Hematopoietic multipotent progenitor cell treated with erythropoietin and hydrocortisone succinate and interleukin-3 and kit ligand, for 4 days (in vitro differentiated cells): ENCODE measurements around the gene CTTNBP2.

Experiments used
- DNase-seq: peaks from one replicate; pipeline ENCODE4 v3.0.0-alpha.2; 2015

The CTTNBP2 gene

DNA sequence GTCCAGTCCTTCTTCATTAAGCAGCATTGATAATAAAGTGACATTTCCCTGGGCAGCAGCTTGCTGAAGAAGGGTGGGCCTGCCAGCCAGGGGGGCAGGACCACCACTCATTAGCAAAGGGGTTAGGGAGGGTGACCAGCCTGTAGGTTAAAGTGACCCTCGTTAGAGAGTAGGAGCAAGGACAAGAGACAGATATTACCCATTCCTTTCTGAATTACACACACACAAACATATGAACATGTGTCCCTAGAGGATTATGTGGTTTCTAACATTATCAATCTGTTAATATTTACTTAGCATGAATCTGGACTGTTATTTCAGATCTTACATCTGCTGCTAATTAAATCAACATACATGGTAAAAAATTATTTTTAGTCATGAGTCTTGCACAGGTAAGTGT lies 88.9 kb downstream of the CTTNBP2 start:
- DNase-seq = no peak

DNA sequence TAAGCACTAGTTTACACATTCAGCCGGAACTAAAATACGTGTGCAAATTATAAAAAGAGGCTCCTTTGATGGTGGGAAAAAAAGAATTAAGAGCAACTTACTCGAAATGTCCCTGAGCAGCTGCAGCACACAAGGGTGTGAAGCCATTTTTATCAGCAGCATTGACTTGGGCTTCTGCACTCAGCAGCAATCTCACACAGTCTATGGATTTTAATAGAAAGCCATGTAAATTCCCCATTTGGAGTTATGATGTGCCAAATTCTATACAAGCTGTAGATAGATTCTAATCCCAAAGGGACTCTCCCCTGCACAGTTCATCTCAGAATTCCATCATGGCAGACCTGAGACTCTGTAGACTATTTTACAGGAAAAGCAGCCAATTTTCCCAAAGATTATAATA lies 90.5 kb downstream of the CTTNBP2 start:
- DNase-seq = no peak

DNA sequence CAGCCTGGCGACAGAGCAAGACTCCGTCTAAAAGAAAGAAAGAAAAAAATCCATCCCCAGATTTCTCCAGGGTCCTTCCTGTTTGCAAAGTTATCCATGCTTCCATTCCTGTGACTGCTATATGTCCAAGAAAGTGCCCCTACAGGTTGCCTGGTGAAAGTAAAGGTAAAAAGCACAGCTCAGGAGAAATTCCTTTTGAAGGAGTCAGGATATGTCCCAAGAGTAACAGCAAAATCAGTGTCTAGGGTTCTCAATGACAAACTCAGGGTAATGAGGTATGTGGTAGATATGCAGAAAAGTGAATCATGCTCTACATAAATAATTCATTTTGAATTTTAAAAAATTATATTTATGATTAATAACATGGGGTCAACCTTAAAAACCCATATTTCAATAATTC lies 91.5 kb downstream of the CTTNBP2 start:
- no peak for DNase-seq

DNA sequence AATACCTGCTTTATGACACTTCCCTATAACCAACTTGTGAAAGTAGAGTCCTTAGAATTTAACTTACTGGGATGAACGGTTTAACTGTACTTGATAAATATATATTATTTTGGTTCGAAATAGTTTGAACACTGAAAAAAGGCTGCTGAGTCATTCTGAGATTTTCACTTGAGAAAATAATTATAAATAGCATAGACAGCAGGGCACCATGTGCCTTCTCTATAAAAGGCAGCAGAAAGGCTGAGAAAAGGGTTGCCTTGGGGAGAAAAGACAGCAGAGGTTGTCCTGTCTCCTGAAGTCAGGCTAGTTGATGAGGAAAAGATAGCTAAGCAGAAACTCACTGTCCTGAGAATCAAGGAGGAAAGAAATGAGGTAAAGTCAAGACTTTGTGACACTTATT lies 92.4 kb downstream of the CTTNBP2 start:
- DNase-seq = no peak

DNA sequence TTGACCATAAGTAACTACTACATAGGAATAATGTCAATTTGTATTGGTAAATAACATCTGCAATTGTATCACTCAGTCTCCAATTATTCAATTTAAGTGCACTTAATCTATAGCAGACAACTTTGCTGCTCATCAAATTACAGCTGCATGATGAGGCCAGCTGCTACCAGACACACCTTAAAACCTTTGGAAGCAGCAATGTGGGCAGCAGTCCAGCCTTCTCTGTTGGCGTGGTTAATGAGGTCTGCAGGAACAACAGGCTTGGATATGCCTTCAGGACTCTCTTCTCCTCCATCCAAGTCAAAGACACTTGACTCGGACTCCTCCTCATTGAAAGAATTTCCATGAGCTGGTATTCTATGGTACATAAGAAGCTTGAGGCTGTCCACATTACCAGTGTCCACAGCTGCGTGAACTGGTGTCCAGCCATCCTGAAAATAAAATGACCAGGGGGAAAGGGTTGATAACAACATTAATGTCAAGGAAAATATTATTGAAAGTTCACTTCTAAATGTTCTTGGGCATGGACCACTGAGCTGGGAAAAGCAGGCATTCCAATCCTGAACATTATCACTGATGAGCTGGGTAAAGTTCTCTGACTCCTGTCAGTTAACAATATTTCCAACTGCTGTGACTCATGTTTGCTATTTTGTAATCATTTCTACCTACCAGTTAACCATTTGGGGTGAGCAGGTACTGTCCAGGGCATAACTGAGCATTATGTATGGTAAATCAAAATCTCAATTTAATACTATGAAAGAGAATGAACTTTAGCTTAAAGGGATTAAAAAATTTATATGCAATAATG lies 95.7 kb downstream of the CTTNBP2 start:
- no peak for DNase-seq

DNA sequence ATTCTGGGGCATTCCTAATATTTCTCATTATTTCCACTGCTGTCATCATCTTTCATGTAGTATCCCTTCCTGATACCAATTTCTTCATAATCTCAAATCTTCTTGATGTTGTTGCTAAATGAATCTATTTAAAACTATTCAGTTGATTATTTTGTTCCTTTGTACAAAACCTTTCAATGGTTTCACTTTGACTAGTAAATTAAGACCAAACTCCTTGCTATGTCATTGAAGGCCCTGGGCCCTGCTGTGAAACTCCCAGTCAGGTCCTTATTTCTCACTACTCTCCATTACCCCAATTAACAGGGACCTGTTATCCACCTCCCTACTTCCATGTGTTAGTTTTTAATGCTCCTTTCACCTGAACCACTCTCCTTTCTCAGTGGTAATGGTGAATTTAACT lies 97.0 kb downstream of the CTTNBP2 start:
- DNase-seq = no peak

DNA sequence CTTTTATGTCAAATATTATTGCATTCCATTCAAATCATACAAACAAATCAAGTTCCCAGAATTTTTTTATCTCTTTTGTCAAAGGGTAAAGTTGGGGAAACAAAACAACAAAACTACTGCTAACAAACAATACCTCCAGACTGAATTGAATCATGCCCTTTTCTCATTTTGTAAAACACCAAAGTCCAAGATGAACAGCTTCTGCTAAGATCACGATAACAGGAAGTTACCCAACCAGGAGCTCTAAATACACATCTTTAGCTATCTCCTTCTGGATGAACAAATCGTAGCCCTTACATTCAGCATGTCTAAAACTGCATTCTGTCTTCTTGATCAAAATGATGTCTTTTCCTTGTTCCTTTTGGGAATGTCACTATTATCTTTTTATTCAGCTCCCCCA lies 97.4 kb downstream of the CTTNBP2 start:
- peak; percentile 60 for DNase-seq

DNA sequence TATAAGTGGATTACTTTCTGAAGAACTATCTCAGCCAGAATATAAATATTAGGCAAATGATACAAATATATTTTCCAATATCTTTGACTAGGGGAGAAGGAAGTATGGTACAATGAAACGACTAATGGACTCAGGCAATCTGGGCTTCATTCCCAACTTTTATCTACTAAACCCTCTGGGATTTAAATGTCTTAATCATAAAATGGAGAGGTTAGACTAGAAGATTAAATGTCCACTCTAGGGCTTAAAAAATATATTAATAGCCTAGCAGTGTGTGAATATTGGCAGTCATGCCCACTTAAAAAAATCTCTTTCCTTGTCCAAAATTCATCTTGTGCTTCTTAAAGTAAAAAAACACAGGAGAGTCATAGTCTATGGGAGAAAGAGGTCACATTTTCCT lies 98.3 kb downstream of the CTTNBP2 start:
- no peak for DNase-seq

DNA sequence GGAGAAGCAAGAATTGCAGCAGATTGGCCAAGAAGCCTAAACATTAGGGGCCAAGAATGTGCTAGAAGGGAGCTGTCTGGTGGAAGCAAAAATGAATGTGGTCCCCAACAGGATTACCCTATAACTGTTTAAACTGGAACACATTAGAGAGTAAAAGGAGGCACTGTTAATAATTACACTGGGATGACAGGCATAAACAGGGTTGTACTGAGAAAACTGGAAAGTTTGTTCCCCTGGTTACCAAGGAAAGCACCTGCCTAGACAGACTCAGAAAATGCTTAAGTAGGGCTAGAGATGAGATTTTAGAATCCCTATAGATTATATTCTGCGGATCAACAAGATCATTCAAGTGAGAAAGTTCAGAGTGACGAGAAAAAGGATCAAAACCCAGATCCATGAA lies 100.8 kb downstream of the CTTNBP2 start:
- DNase-seq = no peak

DNA sequence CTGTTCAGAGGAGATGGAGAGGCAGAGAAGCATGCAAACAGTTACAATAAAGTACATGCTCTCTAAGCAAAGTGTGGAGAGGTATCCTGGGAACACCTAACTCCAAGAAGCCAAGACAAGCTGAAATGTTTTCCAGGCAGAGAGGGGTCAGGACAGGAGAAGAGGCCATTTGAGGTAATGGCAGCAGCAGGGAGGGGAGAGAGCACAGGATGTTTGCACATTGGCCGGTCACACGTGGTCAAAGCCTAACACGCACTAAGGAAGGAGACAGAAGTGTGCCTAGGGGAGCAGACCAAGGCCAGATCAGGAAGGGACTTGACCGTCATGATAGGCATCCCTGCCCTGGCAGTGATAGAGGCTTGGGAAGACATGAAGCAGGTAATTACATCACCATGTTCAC lies 101.5 kb downstream of the CTTNBP2 start:
- DNase-seq = no peak

DNA sequence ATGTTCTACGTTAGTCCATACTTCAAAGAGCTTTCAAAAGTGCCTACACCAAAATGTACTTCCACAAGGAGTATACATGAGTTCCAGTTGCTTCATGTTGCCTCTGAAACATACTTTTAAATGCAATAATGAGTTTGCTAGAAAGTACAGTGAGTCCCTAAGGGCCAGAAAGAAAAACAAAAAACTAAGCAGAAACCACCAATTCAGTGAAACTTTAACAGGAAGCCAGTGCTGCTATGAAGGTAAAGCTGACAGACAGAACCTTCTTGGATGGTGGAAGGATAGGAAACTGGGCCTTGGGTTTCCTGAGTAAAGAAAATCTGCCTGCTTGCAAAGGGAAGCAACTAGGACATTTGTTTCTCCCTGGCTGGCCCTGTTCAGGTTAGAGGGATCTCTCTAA lies 104.2 kb downstream of the CTTNBP2 start:
- DNase-seq = no peak

DNA sequence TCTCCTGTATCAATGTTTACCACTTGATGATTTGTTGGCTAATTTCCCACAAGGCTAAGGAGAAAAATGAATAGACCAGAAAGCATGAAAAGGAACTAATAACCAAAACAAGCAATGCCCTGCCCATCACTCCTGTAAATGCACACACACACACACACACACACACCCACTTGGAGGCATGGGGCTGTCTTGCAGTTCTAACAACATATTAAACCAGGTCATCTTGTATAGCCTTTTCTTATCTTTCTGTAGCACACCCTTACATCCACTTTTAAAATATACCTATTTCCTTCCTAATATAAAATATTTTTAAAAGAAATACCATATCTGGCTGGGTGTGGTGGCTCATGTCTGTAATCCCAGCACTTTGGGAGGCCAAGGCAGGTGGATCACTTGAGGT lies 105.3 kb downstream of the CTTNBP2 start:
- DNase-seq = peak; percentile 61

DNA sequence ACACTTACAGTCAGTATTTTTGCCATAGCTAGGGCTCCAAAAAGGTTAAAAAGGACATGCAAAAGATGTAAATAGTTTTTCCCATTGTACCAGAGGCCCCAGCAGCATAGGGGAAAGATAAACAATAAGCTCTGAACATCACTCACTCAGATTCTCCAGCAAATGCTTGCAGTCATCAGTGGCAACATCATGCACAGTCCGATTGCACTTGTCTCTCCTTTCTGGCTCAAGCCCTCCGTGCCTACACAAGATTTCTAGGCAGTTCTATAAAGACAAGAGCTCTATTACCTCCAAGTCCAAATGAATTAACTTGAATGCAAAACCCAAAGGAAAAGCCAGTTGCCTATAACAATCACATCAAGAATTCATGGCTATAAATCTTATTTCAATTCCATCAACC lies 106.3 kb downstream of the CTTNBP2 start:
- no peak for DNase-seq

DNA sequence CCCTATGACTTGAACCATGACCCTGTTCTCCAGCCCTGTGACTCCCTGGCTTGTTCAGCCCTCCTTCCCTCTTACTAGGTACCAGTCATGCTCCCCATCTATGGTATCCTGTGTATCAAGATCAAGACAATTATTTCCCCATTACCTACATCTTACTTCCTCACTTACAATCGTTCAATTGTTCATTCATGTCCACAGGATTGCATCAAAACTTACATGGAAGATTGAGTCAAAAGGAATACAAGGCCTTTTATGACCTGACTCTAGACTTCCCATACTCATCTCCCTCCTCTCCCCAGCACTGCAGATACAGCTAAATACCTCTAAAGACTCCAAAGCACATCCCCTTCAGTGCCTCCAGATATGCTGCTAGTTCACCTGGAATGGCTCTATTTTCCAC lies 109.2 kb downstream of the CTTNBP2 start:
- DNase-seq = no peak

DNA sequence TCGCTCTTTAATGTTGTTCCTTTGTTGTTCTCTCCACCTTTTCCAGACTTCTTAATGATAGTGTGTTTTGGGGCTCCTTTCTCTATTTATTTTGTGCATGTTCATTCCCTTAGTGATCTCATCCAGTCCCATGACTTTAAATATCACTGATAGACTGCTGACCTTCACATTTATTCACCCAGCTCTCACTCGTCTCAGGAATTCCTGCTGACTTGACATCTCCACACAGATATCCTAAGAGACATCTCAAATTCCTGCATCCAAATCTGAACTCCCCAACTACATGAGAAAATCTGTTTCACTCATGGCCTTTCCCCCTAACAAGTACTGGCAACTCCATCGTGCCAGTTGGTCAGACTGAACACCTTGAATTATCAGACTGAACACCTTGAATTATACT lies 111.2 kb downstream of the CTTNBP2 start:
- DNase-seq = no peak

DNA sequence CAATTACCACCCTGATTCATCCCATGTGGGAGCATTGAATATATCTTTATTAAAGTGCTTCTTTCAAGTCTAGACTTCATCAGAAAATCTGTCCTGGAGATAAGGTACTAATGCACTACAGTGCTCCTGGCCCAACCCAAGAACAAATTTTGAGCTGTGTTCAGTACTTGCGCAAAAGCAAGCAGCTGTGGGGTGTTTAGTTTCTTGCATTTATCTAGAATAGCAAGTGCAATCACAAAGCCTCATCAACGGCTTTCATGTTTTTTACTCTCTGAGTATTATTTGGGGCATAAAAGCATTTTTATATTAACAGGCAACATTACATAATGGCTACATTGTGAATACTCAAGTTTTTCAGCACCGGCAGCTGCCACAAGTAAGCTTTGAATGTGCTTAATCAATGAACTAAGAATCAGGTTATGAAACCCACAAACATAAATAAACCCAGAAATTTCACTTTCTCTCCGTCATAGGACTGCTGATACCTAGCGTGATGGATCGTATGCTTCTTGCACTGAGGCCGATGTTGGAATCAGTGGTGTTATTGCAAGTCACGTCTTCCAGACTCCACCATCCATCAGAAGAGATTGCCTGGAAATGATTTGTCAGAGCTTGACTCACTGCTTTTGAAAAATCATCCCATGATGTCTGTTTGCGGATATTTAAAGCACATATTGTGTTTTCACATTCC lies 113.1 kb downstream of the CTTNBP2 start:
- DNase-seq = no peak

DNA sequence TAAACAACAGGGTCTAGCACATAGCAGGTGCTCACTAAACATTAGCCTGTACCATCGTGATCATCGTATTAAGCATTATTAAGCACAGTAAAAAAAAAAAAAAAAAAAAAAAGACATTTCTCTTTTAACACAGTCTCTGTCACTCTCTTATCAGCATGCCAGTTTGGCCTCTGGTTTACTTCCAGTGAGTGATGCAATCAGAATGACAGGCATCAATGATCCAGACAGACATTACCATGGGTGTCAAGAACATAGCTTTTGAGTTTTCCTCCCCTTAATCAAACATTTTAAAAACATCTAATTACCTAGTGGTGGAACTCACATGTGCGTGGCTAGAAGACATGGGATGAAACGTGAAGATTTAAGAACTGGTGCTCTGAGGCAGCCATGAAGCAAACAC lies 115.8 kb downstream of the CTTNBP2 start:
- DNase-seq = peak; percentile 53

DNA sequence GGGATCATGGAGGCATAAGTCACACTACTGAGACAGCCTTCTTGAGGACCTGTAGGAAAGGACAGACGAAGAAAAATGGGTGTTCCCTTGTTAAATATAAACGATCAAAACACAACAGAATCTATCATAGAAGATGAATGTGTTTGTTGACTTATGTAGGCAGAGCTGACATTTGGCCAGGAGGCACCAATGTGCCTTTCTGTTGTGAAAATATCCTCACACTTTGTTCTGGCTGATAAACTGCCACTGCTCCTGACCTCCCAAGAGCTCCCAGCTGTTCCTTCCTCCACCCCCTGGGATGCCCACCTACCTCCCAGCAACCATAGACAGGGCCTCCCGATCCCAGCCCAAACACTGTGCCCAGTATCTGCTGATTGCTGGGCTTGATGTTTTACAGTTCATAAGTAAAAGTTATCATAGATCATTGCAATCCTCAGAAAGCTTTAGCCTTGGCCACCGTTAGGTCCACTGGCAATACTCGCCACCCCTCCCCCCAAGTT lies 116.6 kb downstream of the CTTNBP2 start:
- no peak for DNase-seq

DNA sequence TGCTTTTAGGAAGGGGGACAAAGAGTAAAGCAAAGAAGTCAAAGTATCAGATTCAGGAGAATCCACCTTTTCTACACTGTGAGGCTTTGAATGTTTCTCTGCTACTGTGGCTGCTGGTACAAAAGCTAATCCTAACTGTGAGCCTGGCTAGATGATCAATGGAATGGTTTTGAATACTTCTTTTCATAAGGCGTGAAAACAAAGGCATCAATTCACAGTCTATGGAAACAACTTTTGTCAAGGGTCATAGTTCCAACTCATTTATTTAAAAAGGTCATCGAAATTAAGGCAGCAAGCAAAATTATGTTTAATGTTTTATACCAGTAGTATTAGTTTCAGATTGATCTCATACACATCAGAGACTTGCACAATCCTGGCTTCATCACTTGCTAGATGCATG lies 118.1 kb downstream of the CTTNBP2 start:
- DNase-seq = no peak

DNA sequence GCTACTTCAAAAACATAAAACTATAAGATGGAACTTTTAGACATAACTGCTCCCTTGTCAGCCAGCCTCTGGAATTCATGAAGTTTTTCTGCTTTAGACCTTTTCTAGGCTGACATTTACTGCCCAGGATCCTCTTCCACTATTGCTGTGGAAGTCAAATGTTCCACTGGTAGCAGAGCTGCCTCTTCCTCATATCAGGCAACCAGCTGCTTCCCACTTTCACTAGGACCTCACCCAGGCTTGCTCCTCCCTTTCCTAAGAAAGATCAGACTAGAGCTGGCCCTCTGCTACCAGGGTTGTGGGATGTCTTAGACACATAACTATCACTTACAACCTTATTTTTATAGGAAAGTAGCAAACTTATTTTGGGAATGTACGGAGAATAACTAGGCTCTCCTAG lies 121.5 kb downstream of the CTTNBP2 start:
- DNase-seq = peak; percentile 49

DNA sequence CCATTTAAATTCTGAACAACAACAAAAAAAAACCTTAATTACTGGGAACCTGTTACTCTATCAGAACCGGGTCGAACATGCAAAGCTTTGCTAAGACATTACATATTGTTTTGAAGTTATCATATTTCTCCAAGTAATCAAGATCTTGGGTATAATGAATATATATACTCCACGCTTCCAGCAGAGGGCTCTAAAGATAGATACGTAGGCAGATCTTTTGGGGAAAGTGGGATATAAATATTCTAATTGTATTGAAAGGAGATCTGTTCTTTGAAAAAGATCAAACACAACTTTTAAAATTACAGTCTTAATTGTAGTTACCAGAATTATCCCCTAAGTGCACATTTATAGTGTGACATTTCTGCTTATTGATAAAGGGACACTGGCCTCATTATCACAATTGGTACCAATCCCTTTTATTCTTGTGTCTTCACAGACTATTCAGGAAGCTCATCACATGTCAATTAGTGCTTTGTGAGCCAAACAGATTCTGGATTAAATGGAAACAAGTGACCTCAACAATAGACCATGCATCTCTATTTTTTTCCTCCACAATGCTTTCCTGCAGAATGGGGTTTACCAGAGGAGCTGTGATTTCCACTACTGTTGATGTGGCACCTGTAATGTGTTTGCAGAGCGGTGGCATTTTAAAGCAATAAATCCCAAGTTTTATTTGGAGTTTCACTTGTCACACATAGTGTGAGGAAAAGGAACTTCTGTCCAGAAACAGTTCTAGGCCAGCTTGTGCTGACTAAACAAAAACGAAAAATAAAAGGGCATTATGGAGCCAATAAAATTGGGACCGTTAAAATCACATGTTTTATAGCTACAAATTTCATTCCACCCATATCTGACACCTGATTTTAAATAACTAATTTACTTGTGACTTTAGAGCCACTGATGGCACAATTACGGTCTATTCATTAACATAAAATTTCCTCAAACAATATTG lies 122.4 kb downstream of the CTTNBP2 start:
- DNase-seq = peak; percentile 73

DNA sequence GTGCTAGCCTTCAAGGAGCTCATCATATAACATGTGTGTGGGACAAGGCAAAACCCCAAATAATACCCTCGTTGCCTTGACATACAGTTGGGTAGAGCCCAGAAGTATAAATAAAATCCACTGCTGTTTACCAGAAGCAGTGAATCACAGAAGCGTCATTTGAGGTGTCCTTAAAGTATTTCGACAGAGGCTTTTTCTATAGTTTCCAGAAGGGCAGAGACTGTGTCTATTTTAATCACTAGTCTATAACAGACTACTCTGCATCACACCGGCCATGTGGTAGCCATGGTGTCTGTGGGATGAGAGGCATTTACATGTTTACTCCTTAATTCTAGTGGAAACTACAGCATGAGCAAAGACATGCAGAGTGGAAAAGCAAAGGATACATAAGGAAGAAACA lies 131.3 kb downstream of the CTTNBP2 start:
- no peak for DNase-seq

DNA sequence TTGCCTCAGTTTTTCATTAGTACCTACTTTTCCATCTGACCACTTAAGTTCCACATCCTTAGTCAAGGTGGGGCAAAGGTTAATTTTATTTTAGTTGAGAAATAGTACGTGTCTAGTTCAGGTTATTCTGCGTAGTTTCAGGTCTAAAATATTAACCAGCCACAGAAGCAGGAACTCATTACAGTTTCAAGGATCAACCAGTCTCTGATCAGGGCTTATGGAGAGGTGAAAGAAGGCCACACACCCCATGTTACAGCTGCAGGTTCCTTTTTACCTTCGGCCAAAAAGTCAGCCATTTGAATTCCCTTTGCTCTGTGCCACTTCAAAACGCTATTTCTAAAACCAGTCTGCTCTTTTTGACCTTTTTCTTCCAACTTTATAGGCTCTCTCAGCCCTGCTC lies 134.2 kb downstream of the CTTNBP2 start:
- no peak for DNase-seq
